SU-DHL-6 (cell line): Measurements from ENCODE around the gene CECR2.

Experiments
- H2AFZ ChIP-seq: fragments of 200-600 bp; sonication (generic); 2 replicates; pipeline ENCODE4 v1.6.1; 2014; ENCODE audit warnings: low read depth, mild to moderate bottlenecking, moderate library complexity, mixed read lengths, antibody characterized with exemption, low read length; ENCODE audit not compliant: severe bottlenecking
- H3F3A ChIP-seq: fragments of 200-600 bp; shearing (Covaris generic); 2 replicates; pipeline ENCODE4 v1.6.0; 2016; ENCODE audit warnings: antibody characterized with exemption, mild to moderate bottlenecking; ENCODE audit not compliant: insufficient read depth
- H3K27ac ChIP-seq: fragments of 200-600 bp; sonication (generic); 2 replicates; pipeline ENCODE4 v1.5.1; 2016; ENCODE audit warnings: low read depth, mild to moderate bottlenecking, low read length, moderate library complexity, mixed read lengths
- H3K27me3 ChIP-seq: fragments of 200-600 bp; sonication (generic), shearing (Covaris generic); 2 replicates; pipeline ENCODE4 v1.6.0; 2014; ENCODE audit warnings: mild to moderate bottlenecking, low read length
- H3K36me3 ChIP-seq: fragments of 200-600 bp; sonication (generic); 2 replicates; pipeline ENCODE4 v1.6.1; 2014; ENCODE audit warnings: mild to moderate bottlenecking, low read length, mixed read lengths
- H3K4me2 ChIP-seq: fragments of 300-600, 200-600 bp; shearing (Covaris generic), sonication (generic); 2 replicates; pipeline ENCODE4 v1.6.0; 2014; ENCODE audit warnings: low read length, low read depth, mild to moderate bottlenecking; ENCODE audit not compliant: poor library complexity, severe bottlenecking
- H3K4me3 ChIP-seq: fragments of 200-600 bp; sonication (generic); 2 replicates; pipeline ENCODE4 v1.5.1; 2014; ENCODE audit warnings: antibody characterized with exemption, low read length, mild to moderate bottlenecking, mixed read lengths; ENCODE audit not compliant: insufficient read depth, poor library complexity, severe bottlenecking
- H3K79me2 ChIP-seq: fragments of 200-600 bp; sonication (generic); 2 replicates; pipeline ENCODE4 v1.6.1; 2014; ENCODE audit warnings: mild to moderate bottlenecking, low read length, moderate library complexity; ENCODE audit not compliant: insufficient read depth
- H3K9ac ChIP-seq: fragments of 200-600 bp; sonication (generic); 2 replicates; pipeline ENCODE4 v1.7.0; 2014; ENCODE audit warnings: mild to moderate bottlenecking, low read length
- H3K9me2 ChIP-seq: fragments of 200-600 bp; sonication (generic); replicated peaks from 2 replicates; pipeline ENCODE4 v1.6.1; 2014; ENCODE audit warnings: low read length; ENCODE audit not compliant: insufficient read depth
- H3K9me3 ChIP-seq: fragments of 200-600 bp; sonication (generic); 2 replicates; pipeline ENCODE4 v1.6.1; 2014; ENCODE audit warnings: low read length, mixed read lengths; ENCODE audit not compliant: insufficient read depth
- H4K20me1 ChIP-seq: fragments of 200-600 bp; sonication (generic); 2 replicates; pipeline ENCODE4 v1.6.1; 2014; ENCODE audit warnings: low read depth, mild to moderate bottlenecking, antibody characterized with exemption, low read length, moderate library complexity, mixed read lengths
- CTCF ChIP-seq: fragments of 200-600 bp; sonication (generic); IDR thresholded peaks from one replicate; pipeline ENCODE4 v1.5.1; 2017; ENCODE audit warnings: antibody characterized with exemption, mild to moderate bottlenecking, low read length, moderate library complexity; ENCODE audit not compliant: insufficient read depth, poor library complexity, severe bottlenecking
- EZH2phosphoT487 ChIP-seq: fragments of 200-600 bp; sonication (generic), shearing (Covaris generic); conservative IDR thresholded peaks from 2 replicates; pipeline ENCODE4 v1.6.1; 2018; ENCODE audit warnings: mild to moderate bottlenecking, antibody characterized with exemption, low read length, moderate library complexity, mixed read lengths

CECR2 gene

GRCh38 chr22:17435375-17435774 lies 66.1 kb downstream of the CECR2 start:
- TF ChIP-seq EZH2phosphoT487 (no peak), CTCF (no peak)
- Histone ChIP-seq H3K9ac (no peak overlapping the region), H3F3A (no peaks in the 10 kb centered on the region), H4K20me1 (no peaks in the 10 kb centered on the region), H3K79me2 (no peaks in the 10 kb centered on the region), H3K27ac (no peak overlapping the region), H3K36me3 (no peaks in the 10 kb centered on the region), H3K4me2 (no peak overlapping the region), H3K9me2 (no peaks in the 10 kb centered on the region), H3K9me3 (no peaks in the 10 kb centered on the region), H3K27me3 (no peaks in the 10 kb centered on the region), H3K4me3 (no peak overlapping the region), H2AFZ (no peak overlapping the region)

GRCh38 chr22:17436382-17436980 lies 67.2 kb downstream of the CECR2 start:
- peak overlapping the region; percentile 26 for H3K4me2 ChIP-seq
- H3K9ac ChIP-seq = no peak overlapping the region
- no peaks in the 10 kb centered on the region for H3K79me2 ChIP-seq
- TF ChIP-seq CTCF (no peak), EZH2phosphoT487 (no peak)
- H3K9me2 ChIP-seq = no peaks in the 10 kb centered on the region
- no peaks in the 10 kb centered on the region for H3K9me3 ChIP-seq
- H3K27ac ChIP-seq = no peak overlapping the region
- no peak overlapping the region for H2AFZ ChIP-seq
- H3K36me3 ChIP-seq = no peaks in the 10 kb centered on the region
- H3K4me3 ChIP-seq = no peak overlapping the region
- no peaks in the 10 kb centered on the region for H3K27me3 ChIP-seq
- no peaks in the 10 kb centered on the region for H3F3A ChIP-seq
- no peaks in the 10 kb centered on the region for H4K20me1 ChIP-seq

GRCh38 chr22:17436981-17437412 lies 67.7 kb downstream of the CECR2 start:
- Histone ChIP-seq H3K4me3 (no peak overlapping the region), H3K9ac (no peak overlapping the region), H3F3A (no peaks in the 10 kb centered on the region), H3K27me3 (no peaks in the 10 kb centered on the region), H3K36me3 (no peaks in the 10 kb centered on the region), H3K9me3 (no peaks in the 10 kb centered on the region), H4K20me1 (no peaks in the 10 kb centered on the region), H3K4me2 (peak overlapping the region; percentile 26), H3K9me2 (no peaks in the 10 kb centered on the region), H3K27ac (no peak overlapping the region), H2AFZ (no peak overlapping the region), H3K79me2 (no peaks in the 10 kb centered on the region)
- no peak for TF ChIP-seq CTCF
- TF ChIP-seq EZH2phosphoT487 = no peak
